Measurements from ENCODE around the gene FARS2. TPM values are rescaled to one million over a fixed set of nuclear protein-coding genes. Genes with fewer than 3 reads are reported as not detected.

FARS2 gene
- total RNA-seq, 2 experiments from 2014 or later: 15.7 to 18.5 TPM

GRCh38 chr6:5636210-5637030 is 375.1 kb downstream of the FARS2 start:
- no peak for TF ChIP-seq CTCF (IDR thresholded peaks at IDR 0.05)
- CTCF ChIA-PET: interaction anchor here (1.3 kb wide), 1 partner anchor 13 kb away, joined by 3 read pairs; no protein-coding TSS in a partner anchor

GRCh38 chr6:5637714-5638113 is 376.4 kb downstream of the FARS2 start:
- POLR2A ChIA-PET: no interaction called here

More at GRCh38 chr6:5636210-5637030, 375.1 kb downstream of the FARS2 start:
- intact Hi-C loops (cut with micrococcal nuclease): no loop called here
- POLR2A ChIA-PET: interaction anchor here (0.8 kb wide), 1 partner anchor 117 kb away, joined by 3 read pairs; no protein-coding TSS in a partner anchor
- Mint-ChIP-seq H3K4me1 (ENCODE audit: low read depth) (peaks cover 8% of the 10 kb centered on the region), H3K27me3 (no peaks in the 10 kb centered on the region), H3K36me3 (ENCODE audit: low read depth) (peaks cover 7% of the 10 kb centered on the region), H3K27ac (no peak overlapping the region), H3K9me3 (peaks cover 4% of the 10 kb centered on the region), H3K4me3 (no peak overlapping the region)
- DNase-seq (no peak), ATAC-seq (no peak)

GRCh38 chr6:5638666-5639065 is 377.4 kb downstream of the FARS2 start:
- DNase-seq: no peak
- Mint-ChIP-seq H3K4me3 (no peak overlapping the region), H3K27me3 (no peaks in the 10 kb centered on the region), H3K4me1 (ENCODE audit: low read depth) (no peaks in the 10 kb centered on the region), H3K9me3 (peaks cover 4% of the 10 kb centered on the region), H3K36me3 (ENCODE audit: low read depth) (peaks cover 7% of the 10 kb centered on the region), H3K27ac (no peak overlapping the region)
- ChIA-PET POLR2A (no interaction called here), CTCF (no interaction called here)
- TF ChIP-seq CTCF (IDR thresholded peaks at IDR 0.05): no peak
- no peak for ATAC-seq
- intact Hi-C loops (cut with micrococcal nuclease): no loop called here

More at GRCh38 chr6:5637714-5638113, 376.4 kb downstream of the FARS2 start:
- intact Hi-C loops (cut with micrococcal nuclease): no loop called here
- H3K27me3 Mint-ChIP-seq: no peaks in the 10 kb centered on the region
- H3K4me1 Mint-ChIP-seq (ENCODE audit: low read depth): peaks cover 2% of the 10 kb centered on the region
- H3K27ac Mint-ChIP-seq: no peak overlapping the region
- H3K4me3 Mint-ChIP-seq: no peak overlapping the region
- H3K36me3 Mint-ChIP-seq (ENCODE audit: low read depth): peaks cover 7% of the 10 kb centered on the region
- TF ChIP-seq CTCF (IDR thresholded peaks at IDR 0.05): no peak
- no peak for DNase-seq
- CTCF ChIA-PET: no interaction called here
- no peak for ATAC-seq
- H3K9me3 Mint-ChIP-seq: peaks cover 4% of the 10 kb centered on the region

- ATAC-seq (no peak), DNase-seq (no peak)
- H3K27ac Mint-ChIP-seq: no peak overlapping the region
- intact Hi-C loops (cut with micrococcal nuclease): no loop called here
- POLR2A ChIA-PET: no interaction called here
- CTCF ChIA-PET: no interaction called here
- peaks cover 4% of the 10 kb centered on the region for H3K9me3 Mint-ChIP-seq
- peaks cover 7% of the 10 kb centered on the region for H3K36me3 Mint-ChIP-seq (ENCODE audit: low read depth)
- H3K27me3 Mint-ChIP-seq: no peaks in the 10 kb centered on the region
- H3K4me3 Mint-ChIP-seq: no peak overlapping the region
- TF ChIP-seq CTCF (IDR thresholded peaks at IDR 0.05): no peak
- no peaks in the 10 kb centered on the region for H3K4me1 Mint-ChIP-seq (ENCODE audit: low read depth)
Observed at GRCh38 chr6:5639193-5639592, 377.9 kb downstream of the FARS2 start.

GRCh38 chr6:5640614-5641013 is 379.3 kb downstream of the FARS2 start:
- Mint-ChIP-seq H3K4me1 (ENCODE audit: low read depth) (no peaks in the 10 kb centered on the region), H3K27ac (no peak overlapping the region), H3K27me3 (no peaks in the 10 kb centered on the region), H3K36me3 (ENCODE audit: low read depth) (peaks cover 7% of the 10 kb centered on the region), H3K4me3 (no peak overlapping the region), H3K9me3 (peaks cover 4% of the 10 kb centered on the region)
- POLR2A ChIA-PET: interaction anchor here (0.5 to 1.5 kb wide), 2 partner anchors 17 to 35 kb away, joined by 3 read pairs; no protein-coding TSS in a partner anchor
- DNase-seq (no peak), ATAC-seq (no peak)
- TF ChIP-seq CTCF (IDR thresholded peaks at IDR 0.05): no peak
- intact Hi-C loops (cut with micrococcal nuclease): no loop called here
- CTCF ChIA-PET: no interaction called here

All from activated CD8-positive, alpha-beta T cell treated with anti-CD3 and anti-CD28 coated beads for 36 hours (primary cell).